NCI-H2081 (cell line): ENCODE results near the gene SDF2L1.
"Not testable (repeated sequence)": the region's sequence is repeated elsewhere in the genome, so short reads cannot be mapped to it uniquely, and the experiment has no call there.

Experiments
- DNase-seq, 2 experiments: peaks; one replicate each; lab custom pipeline; 2025; lab: John Stamatoyannopoulos, UW

The SDF2L1 gene

GRCh38 chr22:21641789-21642583 is at the start of gene SDF2L1:
Gene SDF2L1, plus strand, starts transcription at chr22:21642302. Its CDS starts 35 bp downstream, at chr22:21642337.
- peak; percentile 92 to 96 for DNase-seq

GRCh38 chr22:21592422-21592821 is 49.7 kb upstream of the SDF2L1 start:
- no peak for DNase-seq

DNA sequence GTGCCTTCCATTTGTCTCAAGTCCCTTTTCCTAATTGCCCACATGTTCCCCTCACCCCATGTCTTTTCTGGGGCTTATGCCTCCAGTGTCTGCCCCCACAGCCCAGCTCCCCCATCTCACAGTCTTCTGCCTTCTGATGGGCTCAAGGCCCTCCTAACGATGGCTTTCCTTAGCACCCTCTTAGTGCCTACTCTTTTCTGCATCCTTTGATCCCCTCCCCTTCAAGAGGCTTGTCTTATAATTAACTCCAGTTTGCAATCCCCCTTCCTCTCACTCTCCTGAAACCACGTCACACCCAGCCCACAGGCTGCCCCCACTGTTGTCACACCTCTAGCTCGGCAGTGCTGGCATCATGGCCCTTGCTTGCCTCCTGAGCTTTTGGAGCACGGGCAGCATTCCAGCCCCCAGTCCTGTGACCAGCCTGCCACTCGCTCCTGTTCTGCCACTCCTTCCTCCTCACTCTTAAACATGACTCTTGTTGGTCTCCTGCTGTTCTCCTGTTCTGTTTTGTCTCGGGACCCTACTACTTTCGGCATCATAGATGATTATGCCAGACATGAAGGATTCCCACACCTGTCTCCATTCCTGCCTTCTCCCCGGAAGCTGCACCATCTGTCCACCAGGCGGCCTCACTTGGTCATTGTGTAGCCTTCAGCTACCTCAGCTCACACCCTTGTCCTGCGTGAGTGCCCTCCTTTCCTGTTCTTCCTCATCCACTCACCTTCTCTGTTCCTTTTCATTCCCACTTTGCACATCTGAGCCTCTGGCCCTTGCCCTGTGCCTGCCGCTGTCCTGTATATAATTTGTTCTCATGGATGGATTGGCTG is 48.5 kb upstream of the SDF2L1 start:
- no peak for DNase-seq

DNA sequence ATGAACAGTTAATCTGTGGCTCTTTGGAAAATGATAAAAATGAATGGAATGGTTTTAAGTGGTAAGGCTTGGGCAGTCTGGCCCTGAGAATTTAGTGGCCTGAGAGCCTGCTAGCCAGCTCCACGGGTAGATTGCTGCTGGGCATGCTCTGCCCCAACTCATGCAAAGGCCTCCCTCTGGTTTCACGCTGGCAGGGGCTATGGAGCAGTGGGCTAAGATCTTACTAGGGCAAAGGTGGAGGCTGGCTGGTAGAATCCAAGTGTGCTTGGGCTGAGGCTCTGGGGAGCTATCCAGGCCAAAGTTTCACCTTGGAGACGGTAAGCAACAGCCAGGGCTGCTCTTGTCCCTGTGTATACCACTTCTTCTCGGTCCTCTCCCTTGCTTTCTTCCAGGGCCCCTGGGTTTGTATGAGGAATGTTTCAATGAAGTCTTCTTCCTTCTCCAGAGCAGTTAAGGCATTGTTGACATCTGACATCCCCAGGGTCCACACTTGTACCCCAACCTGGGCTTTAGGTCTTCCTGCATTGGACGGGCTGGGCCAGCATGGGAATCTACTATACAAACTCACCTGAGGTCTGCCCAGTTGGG is 47.1 kb upstream of the SDF2L1 start:
- DNase-seq: no peak

DNA sequence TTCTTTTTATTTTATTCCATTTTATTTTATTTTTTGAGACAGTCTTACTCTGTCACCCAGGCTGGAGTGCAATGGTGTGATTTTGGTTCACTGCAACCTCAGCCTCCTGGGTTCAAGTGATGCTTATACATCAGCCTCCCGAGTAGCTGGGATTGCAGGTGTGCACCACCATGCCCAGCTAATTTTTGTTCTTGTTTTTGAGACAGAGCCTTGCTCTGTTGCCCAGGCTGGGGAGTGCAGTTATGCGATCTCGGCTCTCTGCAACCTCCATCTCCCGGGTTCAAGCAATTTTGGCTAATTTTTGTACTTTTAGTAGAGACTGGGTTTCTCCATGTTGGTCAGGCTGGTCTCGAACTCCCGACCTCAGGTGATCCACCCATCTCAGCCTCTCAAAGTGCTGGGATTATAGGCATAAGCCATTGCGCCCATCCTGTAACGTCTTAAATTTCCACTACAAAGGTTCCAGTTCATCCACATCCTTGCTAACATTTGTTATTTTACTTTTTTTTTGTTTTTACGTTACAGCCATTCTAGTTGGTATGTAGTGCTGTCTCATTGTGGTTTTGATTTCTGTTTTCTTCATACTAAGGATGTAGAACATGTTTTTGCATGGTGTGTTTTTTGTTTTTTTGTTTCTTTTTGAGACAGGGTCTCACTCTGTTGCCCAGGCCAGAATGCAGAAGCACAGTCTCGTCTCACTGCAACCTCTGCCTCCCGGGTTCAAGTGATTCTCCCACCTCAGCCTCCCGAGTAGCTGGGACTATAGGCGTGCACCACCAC is 45.6 kb upstream of the SDF2L1 start:
- not testable (repeated sequence) for DNase-seq

DNA sequence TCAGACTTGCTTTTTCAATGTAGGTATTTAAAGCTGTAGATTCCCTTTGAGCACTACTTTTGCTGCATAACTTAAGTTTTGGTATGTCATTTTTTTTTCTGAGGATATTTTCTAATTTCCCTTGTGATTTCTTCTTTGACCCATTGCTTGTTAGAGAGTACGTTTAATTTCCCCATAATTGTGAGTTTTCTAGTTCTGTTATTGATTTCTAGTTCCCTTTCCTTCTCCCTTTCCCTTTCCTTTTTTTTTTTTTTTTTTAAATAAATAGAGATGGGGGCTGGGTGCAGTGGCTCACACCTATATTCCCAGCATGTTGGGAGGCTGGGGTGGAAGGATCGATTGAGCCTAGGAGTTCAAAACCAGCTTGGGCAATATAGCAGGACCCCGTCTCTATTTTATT is 43.8 kb upstream of the SDF2L1 start:
- no peak for DNase-seq

DNA sequence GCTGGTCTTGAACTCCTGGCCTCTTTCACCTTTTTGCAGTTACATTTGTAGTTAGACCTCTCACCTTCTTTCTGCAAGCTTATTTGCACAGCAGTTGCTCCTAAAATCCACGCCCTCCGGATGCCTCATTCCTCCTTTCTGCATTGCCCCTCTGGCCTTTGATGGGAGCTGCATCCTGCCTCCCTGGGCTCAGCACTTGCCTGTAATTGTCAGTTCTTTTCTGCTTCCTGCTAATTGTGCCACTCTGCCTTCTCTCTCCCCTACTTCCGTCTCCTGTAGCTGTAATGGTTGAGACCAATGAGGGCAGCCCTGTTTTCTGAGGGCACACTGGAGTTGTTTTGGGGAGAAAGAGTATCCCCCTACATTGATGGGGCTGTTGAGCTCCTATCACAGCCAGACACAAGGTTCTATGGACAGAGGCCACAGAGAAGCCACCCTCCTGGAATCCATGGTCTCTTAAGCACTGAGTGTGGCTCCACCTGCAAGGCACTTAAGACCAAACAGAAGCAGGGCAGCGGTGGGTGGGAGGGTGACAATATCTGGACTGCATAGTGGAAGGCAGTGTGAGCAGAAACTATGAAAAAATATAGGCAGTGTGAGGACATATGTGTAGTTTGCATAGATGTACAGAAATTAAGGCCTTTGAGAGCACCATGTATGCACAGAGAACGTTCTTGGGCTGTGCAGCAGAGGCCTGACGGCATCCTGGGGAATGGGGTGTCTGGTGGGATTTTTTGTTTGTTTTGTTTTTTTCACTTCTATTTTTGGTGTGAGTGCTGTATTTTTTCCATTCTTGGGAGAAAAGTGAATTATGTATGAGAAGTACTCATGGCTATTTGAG is 42.8 kb upstream of the SDF2L1 start:
- DNase-seq: no peak

DNA sequence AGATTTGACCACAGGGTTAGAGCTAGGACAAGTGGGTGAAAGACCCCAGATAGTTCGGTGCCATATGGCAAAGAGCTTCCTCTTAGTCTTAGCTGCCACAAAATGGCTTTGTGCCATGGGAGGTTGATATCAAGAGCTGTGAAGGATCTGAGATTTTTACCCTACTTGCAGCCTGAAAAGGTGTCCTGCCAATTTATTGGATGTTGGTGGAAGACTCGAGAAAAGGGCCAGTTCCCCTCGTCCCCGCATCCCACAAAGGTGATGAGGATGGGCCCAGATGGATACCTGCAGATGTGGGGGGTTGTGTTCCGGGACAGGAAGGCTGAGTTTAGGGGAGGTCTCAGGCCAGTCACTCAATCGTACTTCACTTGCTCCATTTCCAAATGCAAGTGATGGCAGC is 39.5 kb upstream of the SDF2L1 start:
- DNase-seq: no peak

GRCh38 chr22:21603973-21604372 is 38.1 kb upstream of the SDF2L1 start:
- DNase-seq: no peak

- DNase-seq: no peak
Observed at GRCh38 chr22:21605887-21606564, 36.1 kb upstream of the SDF2L1 start.

DNA sequence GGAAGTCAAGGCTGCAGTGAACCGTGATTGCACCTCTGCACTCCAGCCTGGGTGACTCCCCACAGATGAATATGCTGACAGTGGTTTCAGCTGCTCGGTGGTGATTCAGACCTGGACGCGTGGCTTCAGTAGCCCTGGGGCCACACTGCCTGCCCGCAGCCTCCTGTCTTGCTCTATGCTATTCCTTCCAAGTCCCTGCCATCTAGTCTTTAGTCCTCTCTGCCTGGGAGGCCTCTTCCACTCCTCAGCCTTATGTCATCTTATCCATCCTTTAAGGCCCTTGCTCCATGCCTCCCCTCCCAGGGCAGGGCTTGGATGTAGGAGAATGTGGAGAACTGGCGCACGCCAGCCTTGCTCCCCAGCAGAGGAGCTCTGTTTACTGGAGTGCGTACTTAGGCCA is 35.3 kb upstream of the SDF2L1 start:
- DNase-seq: no peak

- DNase-seq: not testable (repeated sequence)
Observed at GRCh38 chr22:21609556-21610157, 32.4 kb upstream of the SDF2L1 start.

GRCh38 chr22:21611210-21611977 is 30.7 kb upstream of the SDF2L1 start:
- DNase-seq: no peak

DNA sequence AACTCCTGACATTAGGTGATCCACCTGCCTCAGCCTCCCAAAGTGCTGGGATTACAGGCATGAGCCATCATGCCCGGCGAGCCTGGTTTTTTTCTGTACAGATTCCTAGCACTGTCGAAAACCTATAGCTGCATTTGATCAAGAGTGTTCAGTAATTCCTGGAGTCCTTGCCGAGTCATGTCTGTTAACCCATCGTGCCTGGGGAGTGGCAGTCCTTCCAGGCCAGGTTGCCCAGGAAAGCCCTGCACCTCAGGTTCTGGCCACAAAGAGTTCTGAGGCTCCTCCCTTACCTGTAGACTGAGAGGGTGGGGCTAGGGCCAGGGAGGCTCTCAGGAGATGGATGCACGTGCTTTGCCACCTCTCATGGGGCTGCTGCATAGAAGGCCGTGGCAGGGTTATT is 29.2 kb upstream of the SDF2L1 start:
- no peak for DNase-seq

DNA sequence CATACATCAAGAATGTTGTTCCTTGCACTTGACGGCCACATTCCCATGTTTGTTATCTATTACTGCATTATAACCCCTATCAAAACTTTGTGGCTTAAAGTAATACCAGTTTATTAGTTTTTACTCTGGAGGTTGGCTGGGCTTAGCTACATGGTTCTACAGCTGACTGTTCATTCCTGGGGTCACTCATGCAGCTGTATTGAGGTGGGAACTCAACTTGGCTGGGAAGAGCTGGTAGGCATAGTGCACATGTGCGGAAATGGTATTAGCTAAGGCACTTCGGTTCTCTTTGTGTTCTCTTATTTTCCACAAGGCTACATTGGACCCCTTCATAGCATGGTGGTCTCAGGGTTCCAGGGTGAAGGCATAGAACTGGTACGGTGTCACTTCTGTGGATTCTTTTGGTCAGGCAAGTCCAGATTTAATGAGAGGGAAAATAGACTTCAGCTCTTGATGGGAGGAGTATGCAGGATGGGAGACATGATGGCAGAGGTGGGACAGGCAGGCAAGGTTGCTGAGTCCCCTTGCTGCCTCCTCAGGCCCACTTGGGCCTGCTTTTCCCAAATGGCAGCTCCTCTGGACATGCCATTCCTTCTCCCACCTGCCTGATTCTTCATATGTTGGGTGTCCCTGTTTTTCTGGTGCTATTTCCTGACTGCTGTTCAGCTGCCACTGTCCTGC is 28.4 kb upstream of the SDF2L1 start:
- DNase-seq: no peak

DNA sequence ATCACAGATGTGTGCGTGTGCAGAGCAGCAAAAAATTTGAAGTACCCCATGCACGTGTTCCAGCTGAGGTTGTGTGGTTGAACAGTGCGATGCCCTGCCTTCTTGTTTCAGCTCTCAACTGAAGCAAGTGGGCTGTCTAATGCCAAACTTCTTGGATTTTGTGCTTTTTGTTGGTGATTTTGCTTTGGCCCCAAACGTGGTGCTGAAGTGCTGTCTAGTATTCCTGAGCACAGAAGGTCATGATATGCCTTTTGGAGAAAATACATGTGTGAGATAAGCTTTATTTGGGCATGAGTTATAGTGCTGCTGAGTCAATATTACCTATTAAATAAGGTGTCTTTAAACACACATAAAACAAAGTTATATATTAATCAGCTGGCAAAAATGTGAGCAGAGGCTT is 26.4 kb upstream of the SDF2L1 start:
- DNase-seq: no peak

GRCh38 chr22:21617337-21617736 is 24.8 kb upstream of the SDF2L1 start:
- not testable (repeated sequence) for DNase-seq

DNA sequence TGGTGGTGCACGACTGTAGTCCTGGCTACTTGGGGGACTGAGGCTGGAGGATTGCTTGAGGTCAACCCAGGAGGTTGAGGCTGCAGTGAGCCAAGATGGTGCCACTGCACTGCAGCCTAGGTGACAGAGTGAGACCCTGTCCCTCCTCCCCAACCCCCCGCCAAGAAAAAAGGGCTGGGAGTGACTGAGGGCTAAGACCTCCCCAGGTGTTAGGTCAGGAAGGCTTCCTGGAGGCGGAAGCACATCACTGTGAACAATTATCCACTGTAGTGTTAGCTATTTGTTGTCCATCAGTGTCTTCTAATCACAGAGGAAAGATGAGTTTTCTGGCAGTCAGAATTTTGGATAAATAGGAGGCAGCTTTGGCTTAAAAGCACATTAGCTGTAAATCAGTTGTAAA is 21.1 kb upstream of the SDF2L1 start:
- no peak for DNase-seq
